Gastroesophageal sphincter (tissue), 3 donors: ENCODE measurements around the gene ERCC6L2.

ENCODE experiments used
- CTCF ChIP-seq, 4 experiments: fragments of 200-600 bp in 2 of 4; fragments of 450-650 bp in 2 of 4; sonication (generic) in 1 of 4; IDR thresholded peaks; one replicate each; pipeline ENCODE4 v1.5.1; 2017 to 2019; ENCODE audit warnings: antibody characterized with exemption in 4 of 4, mild to moderate bottlenecking in 2 of 4, moderate library complexity in 2 of 4
- POLR2AphosphoS5 ChIP-seq: sonication (generic); formaldehyde crosslinking; IDR thresholded peaks from one replicate; pipeline ENCODE4 v1.6.1; 2017; ENCODE audit warnings: antibody characterized with exemption

- TF ChIP-seq CTCF (IDR thresholded peaks at IDR 0.05) = no peak
- no peak for TF ChIP-seq POLR2AphosphoS5
These were observed 39.4 kb upstream of the ERCC6L2 start for GRCh38 chr9:95836072-95836471.
